Measurements from ENCODE around the gene NEURL3. TPM values are rescaled to one million over a fixed set of nuclear protein-coding genes. Genes with fewer than 3 reads are reported as not detected.

NEURL3 gene
- total and polyA plus RNA-seq, 9 of the 15 experiments (the other 6 are each of a cell fraction or from before 2014, with no cell fraction given): not detected

DNA sequence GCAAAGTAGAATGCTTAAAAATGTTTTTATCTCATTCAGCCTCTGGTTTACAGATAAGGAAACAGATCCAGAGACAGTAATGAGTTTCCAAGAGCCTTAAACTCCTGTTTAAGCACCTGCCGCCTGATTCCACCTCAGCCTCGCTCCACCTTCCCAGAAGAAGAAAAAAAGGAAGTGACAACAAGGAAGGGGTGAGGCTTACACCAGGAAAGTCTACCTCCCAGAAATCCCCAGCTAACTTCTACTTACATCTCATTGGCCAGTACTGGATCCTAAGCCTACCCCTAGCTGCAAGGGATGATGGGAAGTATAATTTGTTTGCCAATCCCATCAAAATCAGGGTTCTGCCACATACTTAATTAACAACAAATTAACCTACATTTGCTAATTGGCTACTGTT, 16.1 kb upstream of the NEURL3 start:
- FAIRE-seq (no peak), ATAC-seq (peak; percentile 49; the same call in 1 of the 3 replicates), DNase-seq (ENCODE audit: extremely low read depth in 1 of 4, low spot score in 3 of 4) (peak in 2 of 4 experiments; percentile 36 to 40)
- 0% methylated on average over 2 of the region's 2 CpGs for WGBS (ENCODE audit: insufficient coverage, low coverage, missing lambda C conversion rate)
- intact Hi-C loops (cut with micrococcal nuclease) (no loop called here), in situ Hi-C loops (cut with MboI) (loop anchor here (25.0 kb wide), 2 partner anchors 509 to 734 kb away; no protein-coding TSS in a partner anchor)
- Histone ChIP-seq H3K4me3 (no peak overlapping the region), H3K36me3 (ENCODE audit: control insufficient read depth, insufficient read depth, low read length) (no peaks in the 10 kb centered on the region), H3K9me3 (replicated peaks; ENCODE audit: control insufficient read depth, insufficient read depth, low read depth, low read length) (no peaks in the 10 kb centered on the region), H3K4me1 (replicated peaks in 1 of 2; ENCODE audit: control insufficient read depth in 2 of 2, insufficient read depth in 2 of 2, low read length in 2 of 2) (peaks cover 0 to 3% of the 10 kb centered on the region in 2 experiments; a peak in 1 of 5 replicates), H3K9me1 (ENCODE audit: control insufficient read depth, insufficient read depth, low read length) (no peaks in the 10 kb centered on the region), H3K27ac (ENCODE audit: extremely low read depth, low read depth, low read length) (no peak overlapping the region), H3K4me2 (ENCODE audit: insufficient read depth, low read length) (peak overlapping the region; percentile 12; the same call in 1 of the 2 replicates), H3K9ac (ENCODE audit: insufficient read depth in 1 of 2, low read depth in 2 of 2, low read length in 2 of 2) (no peak overlapping the region), H2AFZ (ENCODE audit: low read depth, low read length) (peak overlapping the region; percentile 22; the same call in 1 of the 2 replicates), H4K20me1 (replicated peaks; ENCODE audit: control insufficient read depth, insufficient read depth, low read length) (no peaks in the 10 kb centered on the region), H3K79me2 (ENCODE audit: control insufficient read depth, insufficient read depth, low read length) (no peaks in the 10 kb centered on the region), H3K27me3 (ENCODE audit: control insufficient read depth in 2 of 2, insufficient read depth in 2 of 2, low read length in 2 of 2) (peaks cover 2 to 25% of the 10 kb centered on the region in 2 experiments; a peak in 4 of 5 replicates)
- no TSS peak for BruUV-seq (replicated peaks)
- ChIA-PET POLR2A (no interaction called here), CTCF (ENCODE audit: low intra/inter-chr PET ratio) (no interaction called here)
- TF ChIP-seq GABPA (tag; conservative IDR thresholded peaks at IDR 0.05; ENCODE audit: low read depth) (0 out of 2 replicates have a peak, but pooled peaks have one; percentile 11), JUNB (CRISPR knock-in tag; conservative IDR thresholded peaks at IDR 0.05) (no peak), GABPB2 (CRISPR knock-in tag; conservative IDR thresholded peaks at IDR 0.05) (no peak), ETV5 (CRISPR knock-in tag; IDR thresholded peaks at IDR 0.05; ENCODE audit: low read depth) (no peak), SPI1 (IDR thresholded peaks at IDR 0.05; ENCODE audit: borderline replicate concordance, low read depth, low read length) (peak; percentile 87; the same call in 1 of the 2 replicates), HDAC1 (IDR thresholded peaks at IDR 0.05) (no peak), TAF7 (tag; IDR thresholded peaks at IDR 0.05) (no peak), THRAP3 (IDR thresholded peaks at IDR 0.05; ENCODE audit: borderline replicate concordance) (no peak)
- TF ChIP-seq, protein P1, sequence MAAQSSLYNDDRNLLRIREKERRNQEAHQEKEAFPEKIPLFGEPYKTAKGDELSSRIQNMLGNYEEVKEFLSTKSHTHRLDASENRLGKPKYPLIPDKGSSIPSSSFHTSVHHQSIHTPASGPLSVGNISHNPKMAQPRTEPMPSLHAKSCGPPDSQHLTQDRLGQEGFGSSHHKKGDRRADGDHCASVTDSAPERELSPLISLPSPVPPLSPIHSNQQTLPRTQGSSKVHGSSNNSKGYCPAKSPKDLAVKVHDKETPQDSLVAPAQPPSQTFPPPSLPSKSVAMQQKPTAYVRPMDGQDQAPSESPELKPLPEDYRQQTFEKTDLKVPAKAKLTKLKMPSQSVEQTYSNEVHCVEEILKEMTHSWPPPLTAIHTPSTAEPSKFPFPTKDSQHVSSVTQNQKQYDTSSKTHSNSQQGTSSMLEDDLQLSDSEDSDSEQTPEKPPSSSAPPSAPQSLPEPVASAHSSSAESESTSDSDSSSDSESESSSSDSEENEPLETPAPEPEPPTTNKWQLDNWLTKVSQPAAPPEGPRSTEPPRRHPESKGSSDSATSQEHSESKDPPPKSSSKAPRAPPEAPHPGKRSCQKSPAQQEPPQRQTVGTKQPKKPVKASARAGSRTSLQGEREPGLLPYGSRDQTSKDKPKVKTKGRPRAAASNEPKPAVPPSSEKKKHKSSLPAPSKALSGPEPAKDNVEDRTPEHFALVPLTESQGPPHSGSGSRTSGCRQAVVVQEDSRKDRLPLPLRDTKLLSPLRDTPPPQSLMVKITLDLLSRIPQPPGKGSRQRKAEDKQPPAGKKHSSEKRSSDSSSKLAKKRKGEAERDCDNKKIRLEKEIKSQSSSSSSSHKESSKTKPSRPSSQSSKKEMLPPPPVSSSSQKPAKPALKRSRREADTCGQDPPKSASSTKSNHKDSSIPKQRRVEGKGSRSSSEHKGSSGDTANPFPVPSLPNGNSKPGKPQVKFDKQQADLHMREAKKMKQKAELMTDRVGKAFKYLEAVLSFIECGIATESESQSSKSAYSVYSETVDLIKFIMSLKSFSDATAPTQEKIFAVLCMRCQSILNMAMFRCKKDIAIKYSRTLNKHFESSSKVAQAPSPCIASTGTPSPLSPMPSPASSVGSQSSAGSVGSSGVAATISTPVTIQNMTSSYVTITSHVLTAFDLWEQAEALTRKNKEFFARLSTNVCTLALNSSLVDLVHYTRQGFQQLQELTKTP (IDR thresholded peaks at IDR 0.05; ENCODE audit: low read depth in 1 of 2, partially characterized antibody in 2 of 2): peak in 1 of 2 experiments; percentile 37
- TF ChIP-seq, protein P2, sequence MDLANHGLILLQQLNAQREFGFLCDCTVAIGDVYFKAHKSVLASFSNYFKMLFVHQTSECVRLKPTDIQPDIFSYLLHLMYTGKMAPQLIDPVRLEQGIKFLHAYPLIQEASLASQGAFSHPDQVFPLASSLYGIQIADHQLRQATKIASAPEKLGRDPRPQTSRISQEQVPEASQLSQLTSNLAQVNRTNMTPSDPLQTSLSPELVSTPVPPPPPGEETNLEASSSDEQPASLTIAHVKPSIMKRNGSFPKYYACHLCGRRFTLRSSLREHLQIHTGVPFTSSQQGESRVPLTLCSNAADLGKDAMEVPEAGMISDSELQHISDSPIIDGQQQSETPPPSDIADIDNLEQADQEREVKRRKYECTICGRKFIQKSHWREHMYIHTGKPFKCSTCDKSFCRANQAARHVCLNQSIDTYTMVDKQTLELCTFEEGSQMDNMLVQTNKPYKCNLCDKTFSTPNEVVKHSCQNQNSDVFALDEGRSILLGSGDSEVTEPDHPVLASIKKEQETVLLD (IDR thresholded peaks at IDR 0.05): no peak

Measured in K562 (cell line).